Measurements from ENCODE around the gene EVI5. TPM values are rescaled to one million over a fixed set of nuclear protein-coding genes. Genes with fewer than 3 reads are reported as not detected.

The EVI5 gene
- total and polyA plus RNA-seq, 10 of the 15 experiments (the other 5 are each of a cell fraction or from before 2014, with no cell fraction given), result 0.27 to 6.8 (median 1.7) TPM

GRCh38 chr1:92504291-92505014 is 280.5 kb downstream of the EVI5 start:
- intact Hi-C loops (cut with micrococcal nuclease; ENCODE audit: unreplicated experiment) (no loop called here), in situ Hi-C loops (cut with MboI) (no loop called here)
- SMC1A ChIA-PET (ENCODE audit: uncharacterized antibody, unreplicated experiment), result interaction anchor here (0.9 to 2.8 kb wide), 11 partner anchors 11 to 194 kb away, joined by 3 to 14 read pairs (median 5); partner anchors contain the start of gene GFI1
- H3K36me3 ChIP-seq (ENCODE audit: control insufficient read depth in 2 of 2, insufficient read depth in 2 of 2, low read length in 1 of 2), result no peaks in the 10 kb centered on the region
- RAD21 ChIA-PET (ENCODE audit: unreplicated experiment), result interaction anchor here (1.5 to 1.6 kb wide), 3 partner anchors 16 to 32 kb away, joined by 3 to 8 read pairs (median 5); no protein-coding TSS in a partner anchor
- H3K9ac ChIP-seq (ENCODE audit: control insufficient read depth, insufficient read depth, low read length), result no peak overlapping the region; the same call in 1 of the 2 replicates
- BruUV-seq (replicated peaks), result no TSS peak
- TF ChIP-seq ATF7 (IDR thresholded peaks at IDR 0.05; ENCODE audit: low read depth), result no peak
- TF ChIP-seq YY1 (IDR thresholded peaks at IDR 0.05; ENCODE audit: low read depth, low read length), result peak; percentile 73
- ATAC-seq, result peak; percentile 30
- H3K27me3 ChIP-seq (replicated peaks in 1 of 2; ENCODE audit: control insufficient read depth in 2 of 2, insufficient read depth in 2 of 2, low read length in 1 of 2), result no peaks in the 10 kb centered on the region
- peaks cover 31% of the 10 kb centered on the region for H3K4me1 ChIP-seq (ENCODE audit: control insufficient read depth, insufficient read depth, low read length)
- H3K4me3 ChIP-seq, result no peak overlapping the region
- CTCF ChIA-PET, result interaction anchor here (0.9 to 1.6 kb wide), 4 partner anchors 15 to 83 kb away, joined by 3 read pairs; partner anchors contain the start of gene GFI1
- no peaks in the 10 kb centered on the region for H3K9me3 ChIP-seq (replicated peaks; ENCODE audit: control insufficient read depth, insufficient read depth, low read length)
- no peaks in the 10 kb centered on the region for H4K20me1 ChIP-seq (ENCODE audit: control insufficient read depth, insufficient read depth)
- no peak for FAIRE-seq
- no peak for DNase-seq (ENCODE audit: low read depth, low spot score)
- H2AFZ ChIP-seq (ENCODE audit: control insufficient read depth, low read depth, low read length), result peak overlapping the region; percentile 68
- 27% methylated on average over 8 of the region's 8 CpGs for WGBS (ENCODE audit: insufficient coverage, insufficient replicate concordance, low lambda C conversion rate, missing lambda C conversion rate)
- H3K27ac ChIP-seq (ENCODE audit: control insufficient read depth, insufficient read depth), result no peak overlapping the region
- H3K79me2 ChIP-seq (ENCODE audit: control insufficient read depth, insufficient read depth, low read length), result no peaks in the 10 kb centered on the region
- POLR2A ChIA-PET, result interaction anchor here (1.4 to 2.1 kb wide), 3 partner anchors 15 to 21 kb away, joined by 4 to 18 read pairs (median 5); partner anchors contain the start of gene GFI1
- peak overlapping the region; percentile 44 for H3K4me2 ChIP-seq (ENCODE audit: control insufficient read depth, insufficient read depth)

GRCh38 chr1:92503926-92504285 is 281.0 kb downstream of the EVI5 start:
- FAIRE-seq (no peak), DNase-seq (ENCODE audit: low read depth, low spot score) (no peak), ATAC-seq (no peak)
- Histone ChIP-seq H3K79me2 (ENCODE audit: control insufficient read depth, insufficient read depth, low read length) (no peaks in the 10 kb centered on the region), H4K20me1 (ENCODE audit: control insufficient read depth, insufficient read depth) (no peaks in the 10 kb centered on the region), H3K9ac (ENCODE audit: control insufficient read depth, insufficient read depth, low read length) (no peak overlapping the region), H3K27me3 (replicated peaks in 1 of 2; ENCODE audit: control insufficient read depth in 2 of 2, insufficient read depth in 2 of 2, low read length in 1 of 2) (no peaks in the 10 kb centered on the region), H3K9me3 (replicated peaks; ENCODE audit: control insufficient read depth, insufficient read depth, low read length) (no peaks in the 10 kb centered on the region), H3K4me3 (no peak overlapping the region), H3K4me1 (ENCODE audit: control insufficient read depth, insufficient read depth, low read length) (peaks cover 31% of the 10 kb centered on the region), H3K27ac (ENCODE audit: control insufficient read depth, insufficient read depth) (0 out of 2 replicates have a peak overlapping the region, but pooled peaks have one; percentile 4), H3K36me3 (ENCODE audit: control insufficient read depth in 2 of 2, insufficient read depth in 2 of 2, low read length in 1 of 2) (no peaks in the 10 kb centered on the region), H2AFZ (ENCODE audit: control insufficient read depth, low read depth, low read length) (peak overlapping the region; percentile 68; the same call in 1 of the 2 replicates), H3K4me2 (ENCODE audit: control insufficient read depth, insufficient read depth) (peak overlapping the region; percentile 78)
- RAD21 ChIA-PET (ENCODE audit: unreplicated experiment), result interaction anchor here (0.9 to 1.5 kb wide), 5 partner anchors 18 to 193 kb away, joined by 3 to 8 read pairs (median 3); no protein-coding TSS in a partner anchor
- intact Hi-C loops (cut with micrococcal nuclease; ENCODE audit: unreplicated experiment), result loop anchor here (2.0 kb wide), 2 partner anchors 17 to 33 kb away; partner anchors contain the start of gene GFI1
- WGBS (ENCODE audit: insufficient coverage, insufficient replicate concordance, low lambda C conversion rate, missing lambda C conversion rate), result 97% methylated on average over 6 of the region's 6 CpGs
- CTCF ChIA-PET, result interaction anchor here (0.9 to 1.6 kb wide), 4 partner anchors 14 to 83 kb away, joined by 3 read pairs; no protein-coding TSS in a partner anchor
- POLR2A ChIA-PET, result interaction anchor here (1.4 to 2.1 kb wide), 3 partner anchors 15 to 20 kb away, joined by 4 to 18 read pairs (median 5); partner anchors contain the start of gene GFI1
- TF ChIP-seq RAD51 (IDR thresholded peaks at IDR 0.05) (no peak), SP1 (IDR thresholded peaks at IDR 0.05; ENCODE audit: low read depth, low read length) (no peak), HSF1 (IDR thresholded peaks at IDR 0.05; ENCODE audit: low read depth, low read length) (no peak), SREBF1 (IDR thresholded peaks at IDR 0.05; ENCODE audit: low read length) (no peak), NR2C2 (IDR thresholded peaks at IDR 0.05; ENCODE audit: borderline replicate concordance, control insufficient read depth, insufficient read length, low read depth) (no peak), POLR2A (IDR thresholded peaks at IDR 0.05; ENCODE audit: low read depth, low read length) (no peak)
- in situ Hi-C loops (cut with MboI), result no loop called here
- no TSS peak for BruUV-seq (replicated peaks)
- SMC1A ChIA-PET (ENCODE audit: uncharacterized antibody, unreplicated experiment), result interaction anchor here (0.9 to 2.8 kb wide), 10 partner anchors 10 to 194 kb away, joined by 3 to 14 read pairs (median 6); partner anchors contain the start of gene GFI1
